ENCODE data around the gene MCRS1. TPM values are rescaled to one million over a fixed set of nuclear protein-coding genes. Genes with fewer than 3 reads are reported as not detected.

The MCRS1 gene
- total and polyA plus RNA-seq, 10 of the 15 experiments (the other 5 are each of a cell fraction or from before 2014, with no cell fraction given) = 34.3 to 82.8 (median 57.6) TPM

DNA sequence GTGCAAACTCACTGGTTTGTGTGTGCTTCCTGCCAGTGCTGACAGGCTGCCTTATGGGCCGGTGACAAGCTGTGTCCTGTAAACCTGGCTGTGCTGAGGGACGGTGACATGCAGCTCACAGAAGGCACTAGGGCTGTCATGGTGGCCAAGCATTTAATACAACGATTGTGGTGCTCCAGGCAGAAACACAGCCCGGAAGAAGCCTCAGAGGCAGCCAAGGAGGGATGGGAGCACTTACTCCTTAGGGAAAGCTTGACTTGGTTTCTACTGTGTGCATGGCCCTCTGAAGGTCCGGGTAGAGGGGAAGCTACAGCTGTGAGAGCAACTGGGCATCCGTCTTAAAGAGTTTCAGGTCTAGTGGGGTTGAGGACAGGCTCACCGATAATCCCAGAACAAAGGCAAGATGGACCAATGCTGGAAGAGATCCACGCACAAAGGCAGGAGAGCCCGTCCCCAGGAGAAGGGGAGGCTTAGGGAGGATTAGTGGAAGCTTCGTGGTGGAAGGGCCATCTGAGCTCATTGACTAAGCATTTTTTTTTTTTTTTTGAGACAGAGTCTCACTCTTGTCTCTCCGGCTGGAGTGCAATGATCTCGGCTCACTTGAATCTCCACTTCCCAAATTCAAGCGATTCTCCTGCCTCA is 10.7 kb upstream of the MCRS1 start:
- Histone ChIP-seq H3K36me3 (ENCODE audit: control insufficient read depth in 2 of 2, insufficient read depth in 2 of 2, low read length in 1 of 2) (peaks cover 0 to 1% of the 10 kb centered on the region in 2 experiments; a peak in 2 of 4 replicates), H3K4me2 (ENCODE audit: control insufficient read depth, insufficient read depth) (no peak overlapping the region), H3K27me3 (replicated peaks in 1 of 2; ENCODE audit: control insufficient read depth in 2 of 2, insufficient read depth in 2 of 2, low read length in 1 of 2) (no peaks in the 10 kb centered on the region), H3K9ac (ENCODE audit: control insufficient read depth, insufficient read depth, low read length) (no peak overlapping the region), H3K9me3 (replicated peaks; ENCODE audit: control insufficient read depth, insufficient read depth, low read length) (no peaks in the 10 kb centered on the region), H4K20me1 (ENCODE audit: control insufficient read depth, insufficient read depth) (no peaks in the 10 kb centered on the region), H3K27ac (ENCODE audit: control insufficient read depth, insufficient read depth) (no peak overlapping the region), H3K79me2 (ENCODE audit: control insufficient read depth, insufficient read depth, low read length) (no peaks in the 10 kb centered on the region), H3K4me1 (ENCODE audit: control insufficient read depth, insufficient read depth, low read length) (peaks cover 17% of the 10 kb centered on the region), H2AFZ (ENCODE audit: control insufficient read depth, low read depth, low read length) (no peak overlapping the region), H3K4me3 (no peak overlapping the region)
- ATAC-seq (no peak), DNase-seq (ENCODE audit: low read depth, low spot score) (no peak), FAIRE-seq (no peak)
- SMC1A ChIA-PET (ENCODE audit: uncharacterized antibody, unreplicated experiment) = interaction anchor here (0.7 to 6.1 kb wide), 3 partner anchors 36 to 220 kb away, joined by 3 to 63 read pairs (median 3); no protein-coding TSS in a partner anchor
- WGBS (ENCODE audit: insufficient coverage, insufficient replicate concordance, low lambda C conversion rate, missing lambda C conversion rate) = 89% methylated on average over 11 of the region's 13 CpGs
- POLR2A ChIA-PET = interaction anchor here (0.7 kb wide), 1 partner anchor 8 kb away, joined by 3 read pairs; no protein-coding TSS in a partner anchor
- BruUV-seq (replicated peaks) = no TSS peak
- CTCF ChIA-PET = interaction anchor here (0.6 to 8.7 kb wide), 5 partner anchors 43 to 219 kb away, joined by 3 to 145 read pairs (median 5); no protein-coding TSS in a partner anchor
- intact Hi-C loops (cut with micrococcal nuclease; ENCODE audit: unreplicated experiment) = no loop called here
- TF ChIP-seq ZSCAN29 (IDR thresholded peaks at IDR 0.05) (no peak), NFYA (IDR thresholded peaks at IDR 0.05; ENCODE audit: borderline replicate concordance, low read depth, low read length) (no peak)
- in situ Hi-C loops (cut with MboI) = no loop called here
- RAD21 ChIA-PET (ENCODE audit: unreplicated experiment) = interaction anchor here (0.6 to 5.9 kb wide), 5 partner anchors 64 to 221 kb away, joined by 3 to 55 read pairs (median 3); partner anchors contain the start of gene TMBIM6

DNA sequence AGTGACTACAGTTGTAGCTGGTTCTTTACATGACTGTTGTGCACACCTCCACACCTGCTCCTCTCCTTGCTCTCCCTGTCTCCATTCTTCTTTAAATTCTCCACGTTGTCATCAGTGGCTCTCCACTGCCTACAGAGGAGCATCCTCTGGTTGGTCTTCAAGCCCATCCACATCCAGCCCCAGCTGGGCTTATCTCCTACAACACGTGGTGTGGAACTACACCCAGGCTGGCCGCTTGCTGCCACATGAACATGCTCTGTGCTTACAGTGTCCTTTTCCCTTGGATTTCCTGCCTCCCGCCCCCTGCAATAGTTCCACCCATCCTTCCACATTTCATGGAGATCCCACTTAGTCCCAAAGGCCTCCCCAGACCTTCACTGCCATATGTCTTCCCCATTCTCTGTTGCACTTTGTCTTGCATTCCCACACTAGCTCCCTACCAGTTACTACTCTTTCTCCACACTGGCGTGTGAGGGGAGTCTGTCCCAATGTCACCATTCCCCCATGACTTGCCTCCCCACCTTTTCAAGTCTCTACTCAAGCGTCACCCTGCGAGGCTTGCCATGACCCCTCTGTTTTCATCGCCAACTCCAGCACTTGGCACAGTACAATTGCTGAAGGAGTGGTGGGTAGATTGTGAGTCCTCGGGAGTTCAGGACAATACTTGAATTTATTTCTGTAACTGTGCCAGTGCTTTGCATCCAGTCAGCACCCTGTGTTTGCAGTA is 9.8 kb upstream of the MCRS1 start:
- H3K36me3 ChIP-seq (ENCODE audit: control insufficient read depth in 2 of 2, insufficient read depth in 2 of 2, low read length in 1 of 2) = no peaks in the 10 kb centered on the region; a peak in 1 of 4 replicates
- DNase-seq (ENCODE audit: low read depth, low spot score) = no peak
- intact Hi-C loops (cut with micrococcal nuclease; ENCODE audit: unreplicated experiment) = no loop called here
- H3K9ac ChIP-seq (ENCODE audit: control insufficient read depth, insufficient read depth, low read length) = no peak overlapping the region
- H3K27ac ChIP-seq (ENCODE audit: control insufficient read depth, insufficient read depth) = no peak overlapping the region
- in situ Hi-C loops (cut with MboI) = no loop called here
- no peak overlapping the region for H3K4me3 ChIP-seq
- SMC1A ChIA-PET (ENCODE audit: uncharacterized antibody, unreplicated experiment) = interaction anchor here (1.6 kb wide), 1 partner anchor 219 kb away, joined by 9 read pairs; no protein-coding TSS in a partner anchor
- H3K27me3 ChIP-seq (replicated peaks in 1 of 2; ENCODE audit: control insufficient read depth in 2 of 2, insufficient read depth in 2 of 2, low read length in 1 of 2) = no peaks in the 10 kb centered on the region
- no peaks in the 10 kb centered on the region for H4K20me1 ChIP-seq (ENCODE audit: control insufficient read depth, insufficient read depth)
- no peak for FAIRE-seq
- CTCF ChIA-PET = interaction anchor here (0.6 to 8.7 kb wide), 9 partner anchors 11 to 289 kb away, joined by 3 to 145 read pairs (median 4); partner anchors contain the start of gene PRPF40B
- H2AFZ ChIP-seq (ENCODE audit: control insufficient read depth, low read depth, low read length) = no peak overlapping the region
- ATAC-seq = no peak
- RAD21 ChIA-PET (ENCODE audit: unreplicated experiment) = interaction anchor here (1.0 to 5.9 kb wide), 3 partner anchors 61 to 220 kb away, joined by 3 to 55 read pairs (median 4); no protein-coding TSS in a partner anchor
- H3K9me3 ChIP-seq (replicated peaks; ENCODE audit: control insufficient read depth, insufficient read depth, low read length) = no peaks in the 10 kb centered on the region
- BruUV-seq (replicated peaks) = no TSS peak
- peaks cover 17% of the 10 kb centered on the region for H3K4me1 ChIP-seq (ENCODE audit: control insufficient read depth, insufficient read depth, low read length)
- WGBS (ENCODE audit: insufficient coverage, insufficient replicate concordance, low lambda C conversion rate, missing lambda C conversion rate) = 85% methylated on average over 9 of the region's 9 CpGs
- H3K79me2 ChIP-seq (ENCODE audit: control insufficient read depth, insufficient read depth, low read length) = no peaks in the 10 kb centered on the region
- no peak overlapping the region for H3K4me2 ChIP-seq (ENCODE audit: control insufficient read depth, insufficient read depth)
- POLR2A ChIA-PET = interaction anchor here (0.6 kb wide), 1 partner anchor 112 kb away, joined by 4 read pairs; no protein-coding TSS in a partner anchor
- TF ChIP-seq ATF3 (IDR thresholded peaks at IDR 0.05; ENCODE audit: borderline replicate concordance, extremely low read depth, low read depth, low read length) = no peak
- no peak for TF ChIP-seq LARP7 (IDR thresholded peaks at IDR 0.05)
- TF ChIP-seq JUND (IDR thresholded peaks at IDR 0.05; ENCODE audit: low read depth, low read length) = no peak
- no peak for TF ChIP-seq CBX3 (IDR thresholded peaks at IDR 0.05; ENCODE audit: borderline replicate concordance, low read depth)
- no peak for TF ChIP-seq BMI1 (IDR thresholded peaks at IDR 0.05; ENCODE audit: borderline replicate concordance)
- TF ChIP-seq PBX3 (IDR thresholded peaks at IDR 0.05; ENCODE audit: insufficient replicate concordance, low read depth, low read length) = no peak
- TF ChIP-seq ZBTB33 (IDR thresholded peaks at IDR 0.05) = no peak
- TF ChIP-seq YBX1 (IDR thresholded peaks at IDR 0.05) = no peak
- TF ChIP-seq MTA2 (IDR thresholded peaks at IDR 0.05; ENCODE audit: low read depth) = no peak

All from GM12878 (cell line).